HEK293 (cell line): Measurements from ENCODE around the gene FCHO2.

ENCODE experiments used
- CTCF ChIA-PET: fragments of 350-600 bp; formaldehyde crosslinking; extraction: SDS; loops from one replicate; lab custom pipeline; 2021; ENCODE audit warnings: antibody characterized with exemption; lab: Yijun Ruan, JAX
- POLR2A ChIA-PET: fragments of 300-600 bp; formaldehyde crosslinking; extraction: SDS; loops from one replicate; lab custom pipeline; 2020; ENCODE audit warnings: antibody characterized with exemption, inconsistent platforms; lab: Yijun Ruan, JAX
- H3K27ac ChIP-seq: fragments of 200-500 bp; sonication (Bioruptor generic); 2 replicates; pipeline ENCODE4 v1.5.1; 2014; ENCODE audit warnings: low read depth, low read length, control low read depth, inconsistent platforms; ENCODE audit errors: extremely low read depth
- H3K36me3 ChIP-seq, 2 experiments: fragments of 200-500 bp in 1 of 2; sonication (Bioruptor generic) in 1 of 2; 1 replicate in 1 of 2; 2 replicates in 1 of 2; pipeline ENCODE4 v1.5.1; 2014 to 2017; ENCODE audit warnings: inconsistent platforms in 2 of 2, low read length in 2 of 2; ENCODE audit not compliant: control insufficient read depth in 2 of 2, insufficient read depth in 1 of 2
- H3K4me1 ChIP-seq: fragments of 200-500 bp; sonication (Bioruptor generic); 2 replicates; pipeline ENCODE4 v1.5.1; 2014; ENCODE audit warnings: mild to moderate bottlenecking, low read length, inconsistent platforms; ENCODE audit not compliant: control insufficient read depth, insufficient read depth
- H3K4me3 ChIP-seq: 2 replicates; pipeline ENCODE4 v1.5.1; 2011; ENCODE audit warnings: low read depth, mild to moderate bottlenecking, control low read depth, low read length, moderate library complexity
- H3K9me3 ChIP-seq: fragments of 200-500 bp; sonication (Bioruptor generic); 2 replicates; pipeline ENCODE4 v1.5.1; 2014; ENCODE audit warnings: low read depth, low read length, inconsistent platforms; ENCODE audit not compliant: control insufficient read depth, insufficient read depth
- GLIS1 ChIP-seq: fragments of 450-650 bp; formaldehyde crosslinking; IDR thresholded peaks from 2 replicates; pipeline ENCODE4 v1.5.1; 2016; ENCODE audit warnings: missing biosample characterization, missing genetic modification characterization
- KLF17 ChIP-seq: fragments of 450-650 bp; formaldehyde crosslinking; IDR thresholded peaks from 2 replicates; pipeline ENCODE4 v1.5.1; 2016; ENCODE audit warnings: missing biosample characterization, missing genetic modification characterization
- OSR2 ChIP-seq: fragments of 450-650 bp; formaldehyde crosslinking; IDR thresholded peaks from 2 replicates; pipeline ENCODE4 v1.5.1; 2016; ENCODE audit warnings: missing biosample characterization, missing genetic modification characterization
- REST ChIP-seq: fragments of 450-650 bp; formaldehyde crosslinking; IDR thresholded peaks from 2 replicates; pipeline ENCODE4 v1.5.1; 2016; ENCODE audit warnings: missing biosample characterization, missing genetic modification characterization
- WT1 ChIP-seq: fragments of 450-650 bp; formaldehyde crosslinking; IDR thresholded peaks from 2 replicates; pipeline ENCODE4 v1.5.1; 2016; ENCODE audit warnings: missing biosample characterization, missing genetic modification characterization
- ZNF501 ChIP-seq: fragments of 450-650 bp; formaldehyde crosslinking; IDR thresholded peaks from 2 replicates; pipeline ENCODE4 v1.5.1; 2016; ENCODE audit warnings: missing biosample characterization, missing genetic modification characterization
- ZNF521 ChIP-seq: fragments of 450-650 bp; formaldehyde crosslinking; IDR thresholded peaks from 2 replicates; pipeline ENCODE4 v1.5.1; 2017; ENCODE audit warnings: missing biosample characterization, mild to moderate bottlenecking, missing genetic modification characterization
- ZNF548 ChIP-seq: fragments of 450-650 bp; formaldehyde crosslinking; IDR thresholded peaks from 2 replicates; pipeline ENCODE4 v1.5.1; 2016; ENCODE audit warnings: missing biosample characterization, missing genetic modification characterization
- ZNF560 ChIP-seq: fragments of 450-650 bp; formaldehyde crosslinking; IDR thresholded peaks from 2 replicates; pipeline ENCODE4 v1.5.1; 2017; ENCODE audit warnings: missing biosample characterization, missing genetic modification characterization, borderline replicate concordance
- ZNF600 ChIP-seq: fragments of 450-650 bp; formaldehyde crosslinking; IDR thresholded peaks from 2 replicates; pipeline ENCODE4 v1.5.1; 2016; ENCODE audit warnings: missing biosample characterization, missing genetic modification characterization
- ZNF610 ChIP-seq: fragments of 450-650 bp; formaldehyde crosslinking; IDR thresholded peaks from 2 replicates; pipeline ENCODE4 v1.5.1; 2016; ENCODE audit warnings: missing biosample characterization, missing genetic modification characterization, borderline replicate concordance
- ZNF621 ChIP-seq: fragments of 450-650 bp; formaldehyde crosslinking; IDR thresholded peaks from 2 replicates; pipeline ENCODE4 v1.5.1; 2017; ENCODE audit warnings: missing biosample characterization, missing genetic modification characterization
- ZNF629 ChIP-seq: fragments of 450-650 bp; formaldehyde crosslinking; IDR thresholded peaks from 2 replicates; pipeline ENCODE4 v1.5.1; 2017; ENCODE audit warnings: missing biosample characterization, missing genetic modification characterization
- ZNF843 ChIP-seq: fragments of 450-650 bp; formaldehyde crosslinking; IDR thresholded peaks from 2 replicates; pipeline ENCODE4 v1.5.1; 2016; ENCODE audit warnings: missing biosample characterization, missing genetic modification characterization
- ZSCAN30 ChIP-seq: fragments of 450-650 bp; IDR thresholded peaks from 2 replicates; pipeline ENCODE4 v1.5.1; 2018; ENCODE audit warnings: missing biosample characterization, mild to moderate bottlenecking, missing genetic modification characterization, moderate library complexity
- TF ChIP-seq, protein P1 (sequence below): fragments of 450-650 bp; formaldehyde crosslinking; IDR thresholded peaks from 2 replicates; pipeline ENCODE4 v1.5.1; 2017; ENCODE audit warnings: missing biosample characterization, missing genetic modification characterization
- TF ChIP-seq, protein P2 (sequence below): fragments of 450-650 bp; formaldehyde crosslinking; IDR thresholded peaks from 2 replicates; pipeline ENCODE4 v1.5.1; 2016; ENCODE audit warnings: missing biosample characterization, missing genetic modification characterization
- TF ChIP-seq, protein P3 (sequence below): fragments of 450-650 bp; formaldehyde crosslinking; IDR thresholded peaks from 2 replicates; pipeline ENCODE4 v1.5.1; 2016; ENCODE audit warnings: missing biosample characterization, missing genetic modification characterization

Gene FCHO2

GRCh38 chr5:72999916-73000315 lies 44.1 kb downstream of the FCHO2 start:
- peaks cover 9 to 11% of the 10 kb centered on the region in 2 experiments; a peak in 2 of 3 replicates for H3K36me3 ChIP-seq
- ChIA-PET CTCF (interaction anchor here (0.7 kb wide), 1 partner anchor 156 kb away, joined by 3 read pairs; no protein-coding TSS in a partner anchor), POLR2A (interaction anchor here (0.5 kb wide), 1 partner anchor 538 kb away, joined by 5 read pairs; no protein-coding TSS in a partner anchor)
- no peak overlapping the region for H3K27ac ChIP-seq
- no peaks in the 10 kb centered on the region for H3K9me3 ChIP-seq
- no peak overlapping the region for H3K4me3 ChIP-seq
- TF ChIP-seq, protein P1, sequence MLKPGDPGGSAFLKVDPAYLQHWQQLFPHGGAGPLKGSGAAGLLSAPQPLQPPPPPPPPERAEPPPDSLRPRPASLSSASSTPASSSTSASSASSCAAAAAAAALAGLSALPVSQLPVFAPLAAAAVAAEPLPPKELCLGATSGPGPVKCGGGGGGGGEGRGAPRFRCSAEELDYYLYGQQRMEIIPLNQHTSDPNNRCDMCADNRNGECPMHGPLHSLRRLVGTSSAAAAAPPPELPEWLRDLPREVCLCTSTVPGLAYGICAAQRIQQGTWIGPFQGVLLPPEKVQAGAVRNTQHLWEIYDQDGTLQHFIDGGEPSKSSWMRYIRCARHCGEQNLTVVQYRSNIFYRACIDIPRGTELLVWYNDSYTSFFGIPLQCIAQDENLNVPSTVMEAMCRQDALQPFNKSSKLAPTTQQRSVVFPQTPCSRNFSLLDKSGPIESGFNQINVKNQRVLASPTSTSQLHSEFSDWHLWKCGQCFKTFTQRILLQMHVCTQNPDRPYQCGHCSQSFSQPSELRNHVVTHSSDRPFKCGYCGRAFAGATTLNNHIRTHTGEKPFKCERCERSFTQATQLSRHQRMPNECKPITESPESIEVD (tag by site-specific recombination), result no peak
- TF ChIP-seq ZNF843 (tag by site-specific recombination), result no peak
- TF ChIP-seq, protein P2, sequence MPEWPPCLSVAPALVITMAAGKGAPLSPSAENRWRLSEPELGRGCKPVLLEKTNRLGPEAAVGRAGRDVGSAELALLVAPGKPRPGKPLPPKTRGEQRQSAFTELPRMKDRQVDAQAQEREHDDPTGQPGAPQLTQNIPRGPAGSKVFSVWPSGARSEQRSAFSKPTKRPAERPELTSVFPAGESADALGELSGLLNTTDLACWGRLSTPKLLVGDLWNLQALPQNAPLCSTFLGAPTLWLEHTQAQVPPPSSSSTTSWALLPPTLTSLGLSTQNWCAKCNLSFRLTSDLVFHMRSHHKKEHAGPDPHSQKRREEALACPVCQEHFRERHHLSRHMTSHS (tag by site-specific recombination), result no peak
- TF ChIP-seq ZNF621 (tag by site-specific recombination), result no peak
- H3K4me1 ChIP-seq, result no peaks in the 10 kb centered on the region

DNA sequence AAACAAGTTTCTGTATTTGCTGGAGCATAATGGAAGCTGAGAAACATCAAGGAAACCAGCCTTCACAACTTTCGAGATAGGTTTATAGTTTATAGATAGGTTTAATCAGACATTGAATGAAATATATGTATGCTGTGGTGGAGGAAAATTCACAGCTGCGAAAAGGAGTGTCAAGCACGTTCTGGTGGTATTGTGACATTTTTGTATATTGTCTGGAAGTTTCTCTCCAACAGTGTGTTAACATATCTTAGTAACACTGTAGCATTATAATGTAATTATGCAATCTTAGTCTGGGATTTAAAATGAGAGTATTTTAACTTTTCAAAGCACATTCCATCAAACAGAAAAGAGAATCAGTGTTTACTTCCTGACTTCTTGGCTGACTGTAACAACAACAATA lies 50.0 kb downstream of the FCHO2 start:
- ChIA-PET CTCF (interaction anchor here (0.7 kb wide), 1 partner anchor 1468 kb away, joined by 3 read pairs; no protein-coding TSS in a partner anchor), POLR2A (no interaction called here)
- H3K9me3 ChIP-seq, result no peaks in the 10 kb centered on the region
- H3K36me3 ChIP-seq, result peaks cover 0 to 5% of the 10 kb centered on the region in 2 experiments; a peak in 1 of 3 replicates
- no peak overlapping the region for H3K27ac ChIP-seq
- no peak overlapping the region for H3K4me3 ChIP-seq
- no peak for TF ChIP-seq ZNF560 (tag by site-specific recombination)
- no peak for TF ChIP-seq ZNF610 (tag by site-specific recombination)
- no peak for TF ChIP-seq OSR2 (tag by site-specific recombination)
- no peak for TF ChIP-seq ZNF548 (tag by site-specific recombination)
- H3K4me1 ChIP-seq, result no peaks in the 10 kb centered on the region

DNA sequence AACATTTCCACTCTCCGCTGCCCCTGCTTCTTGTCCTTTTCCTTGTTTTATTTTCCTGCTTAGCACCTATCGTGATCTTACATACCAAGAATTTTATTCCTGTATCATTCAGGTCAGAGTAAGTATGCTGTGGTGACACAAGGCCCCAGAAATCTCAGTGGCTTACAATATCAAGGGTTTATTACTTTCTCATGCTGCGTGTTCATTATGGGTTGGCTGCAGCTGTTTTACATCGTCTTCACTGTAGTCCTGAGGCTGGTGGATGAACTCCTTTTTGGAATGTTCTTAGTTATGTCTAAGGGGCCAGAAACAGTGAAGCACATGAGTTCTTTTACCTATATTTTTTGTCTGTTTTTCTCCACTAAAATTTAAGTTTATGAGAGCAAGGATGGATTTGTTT lies 51.2 kb downstream of the FCHO2 start:
- no peak overlapping the region for H3K27ac ChIP-seq
- peaks cover 0 to 5% of the 10 kb centered on the region in 2 experiments; a peak in 1 of 3 replicates for H3K36me3 ChIP-seq
- CTCF ChIA-PET, result no interaction called here
- H3K4me3 ChIP-seq, result no peak overlapping the region
- no peaks in the 10 kb centered on the region for H3K9me3 ChIP-seq
- TF ChIP-seq, protein P3, sequence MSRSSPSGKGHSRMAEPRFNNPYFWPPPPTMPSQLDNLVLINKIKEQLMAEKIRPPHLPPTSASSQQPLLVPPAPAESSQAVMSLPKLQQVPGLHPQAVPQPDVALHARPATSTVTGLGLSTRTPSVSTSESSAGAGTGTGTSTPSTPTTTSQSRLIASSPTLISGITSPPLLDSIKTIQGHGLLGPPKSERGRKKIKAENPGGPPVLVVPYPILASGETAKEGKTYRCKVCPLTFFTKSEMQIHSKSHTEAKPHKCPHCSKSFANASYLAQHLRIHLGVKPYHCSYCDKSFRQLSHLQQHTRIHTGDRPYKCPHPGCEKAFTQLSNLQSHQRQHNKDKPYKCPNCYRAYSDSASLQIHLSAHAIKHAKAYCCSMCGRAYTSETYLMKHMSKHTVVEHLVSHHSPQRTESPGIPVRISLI (tag by site-specific recombination), result no peak
- no peak for TF ChIP-seq KLF17
- no peak for TF ChIP-seq ZNF501 (tag by site-specific recombination)
- TF ChIP-seq GLIS1 (tag by site-specific recombination), result no peak
- no peak for TF ChIP-seq WT1
- TF ChIP-seq ZNF521 (tag by site-specific recombination), result no peak
- TF ChIP-seq ZNF600 (tag by site-specific recombination), result no peak
- TF ChIP-seq ZNF629 (tag by site-specific recombination), result no peak
- TF ChIP-seq ZSCAN30 (tag by site-specific recombination), result no peak
- TF ChIP-seq REST (tag by site-specific recombination), result no peak
- TF ChIP-seq, all 188 proteins: peak for 0
- H3K4me1 ChIP-seq, result no peaks in the 10 kb centered on the region
- POLR2A ChIA-PET, result no interaction called here
